Measurements from ENCODE around the gene SP3.

The SP3 gene

DNA sequence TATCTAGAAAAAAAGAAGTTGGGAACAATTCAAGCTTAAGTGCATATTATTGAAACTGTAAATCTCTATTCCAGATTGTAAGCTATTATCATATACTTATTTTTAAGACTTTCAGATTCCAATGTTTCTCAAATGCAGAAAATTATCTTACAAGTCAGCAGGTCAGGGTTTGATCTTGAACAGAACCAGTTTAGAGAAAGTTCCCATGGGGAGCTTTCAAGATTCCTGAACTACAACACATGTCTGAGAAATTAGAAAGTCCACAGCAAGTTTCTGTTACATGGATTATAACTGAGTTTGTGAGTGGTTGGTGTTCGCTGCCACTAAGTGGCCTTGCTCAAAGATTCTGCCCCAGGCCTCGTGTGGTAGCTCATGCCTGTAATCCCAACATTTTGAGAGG, 31.6 kb upstream of the SP3 start:
- no peak for DNase-seq

DNA sequence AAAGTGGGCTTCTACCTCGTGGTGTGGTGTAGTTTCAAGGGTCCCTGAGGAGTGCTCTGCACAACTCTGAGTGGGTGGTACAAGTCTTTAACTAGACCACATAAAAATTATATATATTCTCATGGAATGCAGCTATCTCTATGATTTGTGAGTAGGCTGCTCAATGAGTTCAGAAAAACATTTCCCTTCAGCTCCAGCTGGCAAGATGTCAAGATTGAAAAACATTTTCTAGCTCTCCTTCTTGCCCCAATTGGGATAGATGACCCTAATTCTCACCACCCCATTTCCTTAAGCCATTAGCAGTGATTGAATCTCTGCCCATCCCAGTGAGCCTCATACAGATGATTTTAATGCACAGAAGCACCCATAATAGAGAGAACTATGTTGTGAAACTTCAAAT, 28.3 kb upstream of the SP3 start:
- DNase-seq, result no peak

DNA sequence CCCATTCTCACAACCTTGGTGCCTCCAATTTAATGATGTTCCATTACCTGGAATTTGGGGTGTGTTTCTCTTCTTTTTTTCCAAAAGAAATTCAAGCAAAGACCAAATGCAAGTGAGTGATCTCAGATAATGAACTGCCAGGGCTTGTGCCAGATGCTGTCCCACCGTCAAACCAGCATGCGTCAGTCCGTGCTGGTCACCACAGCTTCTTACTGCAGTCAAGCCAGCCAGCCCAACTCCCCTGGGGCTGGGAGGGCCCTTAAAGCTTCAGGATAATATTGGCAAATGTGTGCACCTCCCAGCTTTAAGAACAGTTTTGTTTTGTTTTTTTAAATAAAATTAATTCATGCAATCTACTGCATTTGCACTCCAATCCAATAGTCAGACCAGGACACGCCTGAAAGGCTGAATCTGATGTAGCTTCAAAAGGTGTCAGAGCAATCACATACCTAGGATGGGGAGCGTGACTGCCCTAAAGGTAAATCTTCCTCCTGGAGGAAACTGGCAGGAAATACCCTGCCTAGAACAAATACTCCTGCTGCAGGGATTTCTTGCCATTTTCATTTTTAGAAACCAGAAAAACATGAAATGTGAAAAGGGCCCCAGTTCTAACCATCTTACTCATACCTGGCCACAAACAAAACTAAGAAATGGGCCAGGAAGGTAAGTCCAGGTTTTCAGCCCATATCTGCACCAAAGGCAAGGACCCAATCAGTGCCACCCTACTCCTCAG, 26.8 kb upstream of the SP3 start:
- DNase-seq, result no peak

DNA sequence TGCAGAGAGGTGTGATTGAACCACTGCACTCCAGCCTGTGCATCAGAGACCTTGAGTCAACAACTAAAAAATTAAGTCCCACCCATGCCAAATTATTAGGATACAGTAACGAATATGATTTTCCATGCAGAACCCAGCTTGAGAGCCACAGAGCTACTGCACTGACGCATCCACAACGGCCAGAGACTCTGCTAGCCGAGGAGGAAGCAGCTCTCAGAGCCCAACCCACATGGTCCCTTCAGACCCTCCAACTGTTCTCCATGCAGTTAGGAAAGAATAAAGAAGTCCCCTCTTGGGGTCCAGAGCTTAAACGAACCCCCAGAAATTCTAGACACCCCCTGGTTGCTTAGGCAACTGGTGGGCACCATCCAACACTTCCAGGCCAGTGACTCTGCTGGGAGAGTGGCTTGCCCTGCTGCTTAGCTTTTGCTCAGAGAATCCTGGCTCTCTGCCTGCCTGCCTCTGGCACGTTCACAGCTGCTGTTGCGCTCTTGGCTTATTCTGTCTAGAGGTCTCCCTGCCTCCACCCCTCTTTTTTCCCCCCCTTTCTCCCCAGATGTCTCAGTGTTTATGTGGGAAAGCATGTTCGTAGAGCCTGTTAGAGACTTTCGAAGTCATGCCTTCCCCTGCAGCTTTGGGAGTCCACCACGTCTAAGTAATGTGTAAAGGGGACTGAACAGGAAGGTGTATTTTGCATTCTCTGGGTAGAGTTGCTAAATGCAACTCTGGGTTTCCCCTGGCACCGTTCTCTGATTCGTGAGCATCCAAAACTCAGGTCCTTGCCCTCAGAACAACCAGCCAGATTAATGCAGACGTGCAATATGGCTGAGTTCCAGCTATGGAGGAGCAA, 26.0 kb upstream of the SP3 start:
- no peak for DNase-seq

DNA sequence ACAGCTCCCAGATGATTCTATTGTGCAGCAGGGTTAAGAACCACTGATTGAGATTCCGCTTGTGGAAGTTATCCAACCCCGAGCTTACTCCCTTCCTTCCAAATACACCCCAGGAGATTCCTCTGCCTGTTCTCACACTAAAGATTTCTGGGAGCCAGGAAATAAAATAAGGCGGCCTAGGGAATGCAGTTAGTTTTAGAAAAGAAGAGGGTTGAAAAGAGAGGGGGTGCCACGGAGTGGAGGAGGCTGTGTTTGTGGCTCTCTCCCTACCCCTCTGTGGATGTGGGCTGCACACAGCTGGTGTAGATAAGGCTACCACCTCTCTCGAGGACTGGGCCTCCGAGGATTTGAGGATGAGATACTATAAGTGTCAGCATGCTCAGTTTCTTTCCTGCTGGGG, 25.1 kb upstream of the SP3 start:
- DNase-seq, result no peak

DNA sequence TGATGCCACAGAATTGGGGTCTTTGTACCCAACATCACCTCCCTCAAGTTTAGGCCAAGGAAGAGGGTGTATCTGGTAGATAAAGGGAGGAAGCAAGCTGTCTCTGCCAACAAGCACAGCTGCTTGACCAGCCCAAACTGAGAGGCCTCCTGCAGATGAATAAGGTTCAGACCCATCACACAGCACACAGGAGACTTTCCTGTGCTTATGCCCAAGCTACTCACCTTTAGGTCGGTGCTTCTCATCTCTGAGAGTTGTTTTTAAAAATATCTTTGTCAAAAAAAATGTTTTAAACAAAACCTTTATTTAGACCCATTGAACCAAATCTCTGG, 24.7 kb upstream of the SP3 start:
- no peak for DNase-seq

DNA sequence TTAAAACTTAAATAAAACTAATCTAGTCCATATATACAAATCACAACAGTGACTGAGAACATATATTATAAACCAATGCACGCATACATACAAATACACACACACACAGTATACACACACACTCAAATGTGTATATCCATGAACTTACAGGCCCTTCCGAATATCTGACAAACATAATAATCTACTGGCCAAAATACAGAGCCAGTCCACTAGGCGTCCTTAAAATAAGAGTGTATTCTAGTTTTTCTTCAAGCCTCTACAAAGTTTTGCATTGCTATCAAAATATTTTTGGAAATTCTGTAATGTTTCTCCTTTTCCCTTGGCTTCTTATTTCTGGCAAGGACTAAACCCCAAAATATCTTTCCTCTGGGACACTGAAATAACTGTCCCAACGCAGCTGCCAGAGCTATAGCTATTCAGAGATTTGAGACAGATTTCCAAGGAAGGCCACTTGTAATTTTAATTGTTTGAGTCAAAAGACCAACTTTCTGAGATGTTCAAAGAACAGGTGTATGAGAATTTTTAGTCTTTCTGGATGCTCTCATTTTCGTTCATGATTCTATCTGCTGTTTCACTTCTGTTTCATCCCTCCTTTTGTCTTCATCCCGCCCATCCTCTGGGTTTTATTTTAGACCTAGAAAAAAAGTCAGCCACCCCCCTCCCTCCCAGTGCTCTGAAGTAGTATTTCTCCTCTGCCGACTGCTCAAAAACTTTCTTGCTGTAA, 24.1 kb upstream of the SP3 start:
- no peak for DNase-seq

DNA sequence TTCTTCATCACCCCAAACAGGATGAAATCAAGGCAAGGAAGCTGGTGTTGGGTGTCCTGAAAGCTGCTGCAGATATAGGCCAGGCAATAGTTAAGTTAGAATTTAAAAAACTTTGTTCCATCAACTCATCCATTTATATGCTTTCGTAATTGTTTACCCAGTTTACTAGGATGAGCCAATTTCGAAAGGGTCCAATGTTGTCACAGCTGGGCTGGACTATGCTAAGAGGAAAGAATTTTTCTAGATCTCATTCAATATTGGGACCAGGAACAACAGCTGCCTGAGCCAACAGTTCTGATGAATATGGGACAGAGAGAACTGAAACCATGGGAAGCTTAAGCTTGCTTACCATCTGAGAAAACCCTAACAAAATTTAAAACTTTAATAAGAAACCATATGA, 21.6 kb upstream of the SP3 start:
- no peak for DNase-seq

DNA sequence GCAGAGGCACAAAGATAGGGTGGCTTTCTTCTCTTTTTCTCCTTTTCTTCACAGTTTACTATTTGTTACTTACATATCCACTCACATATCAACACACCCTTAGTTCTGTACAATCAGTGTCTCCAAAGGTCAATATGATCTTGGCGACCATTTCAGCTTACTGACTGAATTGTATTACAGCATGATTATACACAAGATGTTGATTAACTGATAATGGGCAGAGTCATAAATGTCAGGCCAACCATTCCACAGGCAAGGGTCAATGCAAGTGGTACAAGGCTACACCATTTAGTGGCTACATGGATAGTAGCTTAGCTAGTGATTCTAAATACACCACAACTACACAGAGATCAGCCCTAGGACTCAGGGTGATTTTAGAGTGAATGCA, 20.4 kb upstream of the SP3 start:
- no peak for DNase-seq

DNA sequence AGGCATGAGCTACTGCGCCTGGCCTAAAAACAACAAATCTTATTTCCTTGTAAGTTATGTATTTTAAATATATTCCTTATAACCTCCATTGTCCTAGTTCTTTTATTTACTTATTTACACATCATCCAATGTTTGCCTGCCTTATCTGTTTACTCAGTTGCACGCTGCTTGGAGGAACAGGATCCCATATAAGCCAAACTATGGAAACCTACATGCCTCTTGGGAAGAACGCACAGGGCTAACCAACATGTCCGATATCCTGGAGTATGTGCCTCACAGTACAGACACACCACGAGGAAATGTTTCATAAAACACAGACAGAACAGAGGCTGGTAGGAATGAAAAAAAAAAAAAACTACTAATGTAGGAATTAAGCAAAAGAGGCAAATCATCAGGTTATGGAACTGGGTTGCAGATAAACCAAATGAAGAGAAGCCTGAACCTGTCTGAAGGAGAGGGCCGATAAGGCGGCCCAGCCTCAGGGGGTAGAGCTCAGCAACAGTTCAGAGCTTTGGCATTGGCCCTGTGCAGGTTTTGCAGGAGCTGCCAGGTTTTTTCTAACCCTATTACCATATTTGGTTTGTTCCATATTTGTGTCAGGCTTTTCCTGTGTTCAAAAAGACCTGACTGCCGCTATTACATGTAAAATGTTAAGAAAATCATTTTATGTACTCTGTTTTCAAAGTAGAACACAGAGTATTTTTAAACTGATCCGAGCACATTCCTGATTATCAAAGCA, 19.9 kb upstream of the SP3 start:
- DNase-seq, result no peak

DNA sequence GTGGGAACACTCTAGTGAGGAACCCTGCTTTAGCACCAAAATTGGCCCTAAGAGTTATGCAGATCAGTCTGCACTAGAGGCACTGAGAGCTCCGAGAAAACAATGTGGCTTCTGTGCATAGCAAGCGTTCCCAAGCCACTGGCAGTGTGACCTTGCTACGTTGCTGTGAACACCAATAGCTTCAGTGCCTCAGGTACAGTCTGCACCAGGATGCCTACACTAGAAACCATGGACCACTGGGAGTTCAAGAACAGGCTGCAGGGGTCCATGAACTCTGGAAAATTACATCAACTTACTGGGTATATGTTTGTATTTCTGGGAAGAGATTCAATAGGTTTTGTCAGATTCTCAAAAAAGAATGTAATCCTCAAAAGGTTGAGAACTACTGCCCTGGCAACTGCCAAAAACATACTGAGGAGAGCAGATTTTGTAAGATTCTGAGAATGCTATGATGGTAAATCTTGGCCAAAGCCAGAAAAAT, 18.3 kb upstream of the SP3 start:
- no peak for DNase-seq

DNA sequence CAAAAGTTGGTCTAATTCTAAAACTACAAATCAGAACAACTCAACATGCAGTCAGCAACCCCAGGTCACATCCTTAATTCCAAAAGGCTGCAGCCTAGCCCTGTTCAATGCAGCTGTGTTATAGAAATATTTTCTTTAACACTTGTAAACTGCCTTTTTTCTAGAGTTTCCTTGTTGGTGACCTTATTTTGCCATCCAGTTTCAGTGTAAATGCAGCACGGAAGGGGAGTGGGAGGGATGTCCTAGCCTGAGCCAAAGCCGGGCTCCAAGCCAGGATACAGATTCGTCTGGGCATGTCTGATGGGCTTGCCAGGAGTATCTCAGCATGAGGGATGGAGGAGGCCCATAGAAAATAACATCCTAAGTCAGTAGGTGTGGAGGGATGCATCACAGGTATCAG, 17.7 kb upstream of the SP3 start:
- DNase-seq, result no peak

DNA sequence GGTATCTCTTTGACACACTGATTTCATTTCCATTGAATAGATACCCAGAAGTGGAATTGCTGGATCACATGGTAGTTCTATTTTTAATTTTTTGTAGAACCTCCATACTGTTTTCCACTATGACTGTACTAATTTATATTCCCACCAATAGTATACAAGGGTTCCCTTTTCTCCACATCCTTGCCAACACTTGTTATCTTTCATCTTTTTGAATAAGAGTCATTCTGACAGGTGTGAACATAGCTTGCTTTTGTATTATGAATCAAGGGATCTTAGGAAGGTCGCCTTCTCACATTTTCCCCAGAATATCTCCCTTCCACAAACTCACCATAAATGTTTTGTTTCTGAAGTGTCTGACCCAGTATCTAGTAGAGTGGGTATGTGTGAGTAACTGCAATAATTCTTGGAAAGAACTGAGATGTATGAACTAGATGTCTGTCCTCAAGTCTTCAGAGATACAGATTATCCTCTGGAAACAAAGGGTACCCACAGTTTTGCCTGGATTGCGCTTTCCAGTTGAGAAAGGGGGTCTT, 17.1 kb upstream of the SP3 start:
- DNase-seq, result no peak

DNA sequence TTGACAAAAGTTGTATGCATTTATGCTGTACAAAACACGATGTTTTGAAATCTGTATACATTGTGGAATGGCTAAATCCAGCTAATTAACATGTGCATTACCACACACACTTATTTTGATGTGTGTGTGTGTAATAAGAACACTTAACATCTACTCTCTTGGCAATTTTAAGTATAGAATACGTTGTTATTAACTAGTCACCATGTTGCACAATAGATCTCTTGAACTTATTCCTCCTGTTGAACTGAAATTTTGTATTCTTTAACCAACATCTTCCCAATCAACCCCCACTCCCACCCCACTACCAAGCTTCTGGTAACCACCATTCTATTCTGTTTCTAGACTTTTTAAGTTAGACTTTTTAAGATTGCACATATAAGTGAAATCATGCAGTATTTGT, 16.3 kb upstream of the SP3 start:
- no peak for DNase-seq

DNA sequence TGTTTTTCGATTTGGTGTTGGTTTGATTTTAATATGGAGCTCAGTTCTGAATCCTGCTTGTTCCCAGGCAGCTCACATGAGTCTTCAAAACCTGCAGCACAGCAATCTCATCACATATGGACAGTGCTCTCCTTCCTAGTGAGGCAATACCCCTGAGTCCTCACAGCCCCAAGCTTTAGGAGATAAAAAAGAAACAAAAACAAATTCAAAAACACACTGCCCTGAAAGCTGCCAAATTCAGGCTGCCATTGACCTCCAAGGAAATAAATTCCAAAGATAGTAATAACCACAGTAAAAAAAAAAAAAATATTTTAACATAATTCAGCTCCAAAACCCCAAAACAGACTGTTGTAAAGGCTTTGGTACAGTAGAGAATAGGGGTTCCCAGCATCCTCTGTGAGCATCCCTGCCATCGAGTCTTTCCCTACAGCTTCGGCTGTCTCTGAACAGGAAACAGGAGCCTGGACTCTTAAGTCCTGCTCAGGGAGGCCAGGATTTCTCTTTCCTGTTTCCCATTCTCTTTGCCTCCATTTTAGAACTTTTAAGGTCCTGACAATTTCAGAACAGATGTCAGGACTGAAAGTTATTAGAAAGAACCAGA, 14.7 kb upstream of the SP3 start:
- no peak for DNase-seq

DNA sequence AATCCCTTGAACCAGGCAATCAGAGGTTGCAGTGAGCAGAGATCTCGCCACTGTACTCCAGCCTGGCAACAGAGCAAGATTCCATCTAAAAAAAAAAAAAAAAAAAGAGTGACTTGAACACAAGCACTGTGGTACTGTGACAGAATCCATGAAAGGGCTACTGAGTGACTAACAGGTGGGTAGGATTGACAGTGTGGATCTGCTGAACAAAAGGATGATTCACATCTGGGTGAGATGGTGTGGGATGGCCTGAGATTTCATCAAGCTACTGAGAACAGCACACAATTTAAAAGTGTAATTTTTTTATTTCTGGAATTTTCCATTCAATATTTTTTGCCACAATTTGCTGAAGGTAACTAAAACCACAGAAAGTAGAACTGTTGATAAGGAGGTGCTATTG, 13.3 kb upstream of the SP3 start:
- DNase-seq, result no peak

DNA sequence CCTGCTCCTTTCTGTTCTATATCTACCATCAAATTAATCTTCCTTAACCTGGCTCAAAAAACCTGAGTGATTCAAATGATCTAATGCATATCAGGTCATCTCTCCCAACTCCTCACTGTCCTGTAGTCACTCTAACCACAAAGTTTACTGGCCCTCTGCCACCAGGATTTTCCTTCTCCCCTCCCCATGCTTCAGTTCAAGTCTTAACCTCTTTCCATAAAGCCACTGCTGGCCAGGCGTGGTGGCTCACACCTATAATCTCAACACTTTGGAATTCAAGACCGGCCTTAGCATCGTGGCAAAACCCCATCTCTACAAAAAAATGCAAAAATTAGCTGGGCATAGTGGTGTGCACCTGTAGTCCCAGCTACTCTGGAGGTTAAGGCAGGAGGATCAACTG, 7.5 kb upstream of the SP3 start:
- DNase-seq, result no peak

DNA sequence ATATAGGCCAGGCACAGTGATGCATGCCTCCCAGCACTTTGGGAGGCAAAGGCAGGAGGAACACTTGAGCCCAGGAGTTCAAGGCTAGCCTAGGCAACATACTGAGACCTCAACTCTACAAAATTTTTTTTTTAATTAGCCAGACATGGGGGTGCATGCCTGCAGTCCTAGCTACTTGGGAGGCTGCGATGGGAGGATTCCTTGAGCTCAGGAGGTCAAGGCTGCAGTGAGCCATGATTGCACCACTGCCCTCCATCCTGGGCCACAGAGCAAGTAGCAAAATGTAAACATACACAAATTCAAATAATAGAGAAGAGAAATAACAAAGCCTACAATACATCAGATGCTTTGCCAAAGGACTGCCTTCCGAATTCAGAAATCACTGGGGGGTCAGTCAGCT, 7.0 kb upstream of the SP3 start:
- no peak for DNase-seq

DNA sequence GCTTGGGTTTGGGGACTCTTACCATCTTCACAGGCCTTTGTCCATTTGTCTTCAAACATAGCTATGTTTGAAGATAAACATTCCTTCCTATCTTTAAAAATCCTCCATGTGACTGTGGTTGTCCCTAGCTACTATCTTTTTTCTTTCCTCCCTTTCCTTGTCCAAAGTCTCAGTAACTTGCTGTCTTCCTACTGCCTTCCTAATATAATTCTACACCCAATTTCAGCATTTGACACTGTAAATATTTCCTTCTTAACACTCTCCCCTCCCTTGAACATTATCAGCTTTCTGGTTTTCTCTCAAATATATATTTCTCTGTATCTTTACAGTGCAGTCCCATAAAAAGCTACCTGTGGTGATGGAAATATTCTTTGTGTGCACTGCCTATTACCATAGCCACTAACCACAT, 5.3 kb upstream of the SP3 start:
- no peak for DNase-seq

DNA sequence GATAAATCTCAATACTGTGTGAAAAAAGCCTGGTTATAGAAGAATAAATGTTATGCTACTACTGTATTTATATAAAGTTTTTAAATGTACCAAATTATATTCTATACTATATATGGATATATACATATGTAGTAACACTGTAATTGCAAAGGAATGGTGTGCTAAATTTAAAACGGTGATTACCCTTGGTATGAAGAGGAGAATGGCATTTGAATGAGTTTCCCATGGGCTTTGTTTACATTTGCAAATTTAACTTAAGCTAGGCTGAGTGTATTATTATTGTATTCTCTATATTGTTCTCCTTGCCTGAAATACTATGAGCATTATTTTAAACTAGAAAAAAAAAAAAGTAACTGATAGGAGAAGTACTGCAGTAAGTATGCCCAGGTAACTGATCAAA, 4.7 kb upstream of the SP3 start:
- no peak for DNase-seq

DNA sequence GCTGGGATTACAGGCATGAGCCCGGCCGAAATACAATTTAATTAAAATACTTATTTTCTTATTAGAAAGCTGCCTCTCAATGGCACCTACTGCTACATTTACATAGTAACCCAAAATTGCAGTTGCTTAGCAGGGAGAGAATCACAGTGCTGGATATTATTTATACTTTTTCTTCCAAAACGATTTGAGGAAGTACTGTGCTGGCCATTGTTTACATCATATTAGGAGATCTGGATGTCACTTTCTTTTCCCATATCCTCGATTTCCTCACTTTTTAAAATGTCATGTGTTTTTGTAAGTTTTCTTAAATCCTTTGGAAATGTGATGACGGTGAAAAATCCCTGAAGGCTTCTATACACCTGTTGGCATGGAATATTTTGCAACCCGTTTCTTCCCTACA, 3.4 kb upstream of the SP3 start:
- DNase-seq, result no peak

DNA sequence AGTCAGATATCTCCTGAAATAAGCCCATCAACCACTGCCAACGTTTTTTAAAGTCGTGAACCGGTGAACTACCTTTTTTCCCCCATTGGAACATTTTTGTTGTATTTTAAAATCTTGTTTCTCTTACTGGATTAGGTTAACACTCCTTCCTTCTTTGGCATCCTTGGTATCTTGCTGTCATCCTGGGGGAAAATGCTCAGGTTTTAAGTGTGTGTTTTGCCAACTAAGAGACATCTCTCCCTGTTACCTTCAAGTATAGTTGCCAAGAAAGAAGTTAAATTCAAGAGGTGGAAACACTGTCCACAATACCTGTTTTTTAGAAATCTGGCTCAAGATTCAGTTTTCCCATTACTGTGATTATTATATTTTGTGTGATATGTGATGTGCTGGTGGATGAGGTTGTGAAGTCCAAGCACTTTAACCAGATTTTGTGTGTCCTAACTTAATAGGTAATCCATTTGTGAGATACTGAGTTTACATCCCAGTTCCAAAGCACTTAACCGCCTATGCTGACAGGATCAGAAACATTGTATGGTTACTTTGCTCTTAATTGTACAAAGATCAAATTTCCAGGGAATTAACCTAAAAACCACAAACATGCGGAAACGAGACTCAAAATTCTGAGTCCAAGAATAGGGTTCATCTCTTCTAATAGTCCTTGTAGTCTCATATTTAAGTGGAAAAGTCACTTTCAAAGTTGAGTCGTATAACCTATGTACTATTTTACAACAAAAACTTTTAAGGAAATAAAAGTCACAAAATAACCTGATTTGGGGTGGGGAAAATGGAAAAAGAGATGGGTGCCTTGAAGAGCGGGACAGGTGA, 1.3 kb upstream of the SP3 start:
- DNase-seq, result no peak

Data from stimulated activated naive CD4-positive, alpha-beta T cell (primary cell).